Muscle of arm (tissue), 12 donors: ENCODE measurements around the gene IREB2. TPM values are rescaled to one million over a fixed set of nuclear protein-coding genes. Genes with fewer than 3 reads are reported as not detected.
"Not testable (repeated sequence)": the region's sequence is repeated elsewhere in the genome, so short reads cannot be mapped to it uniquely, and the experiment has no call there.

ENCODE experiments used
- DNase-seq: peaks from one replicate; pipeline ENCODE4 v3.0.0-alpha.2; 2013
- polyA plus RNA-seq, 12 donors: library from polyadenylated mRNA; unstranded; fragments of 120-200 nt; gene quantifications; one replicate each; pipeline ENCODE4 v1.2.1, GENCODE V29; 2013; ENCODE audit not compliant: insufficient read length in 12 of 12

The IREB2 gene
- polyA plus RNA-seq, 12 donors, result 38.3 to 218 (median 46.7) TPM

- no peak for DNase-seq
Measured at GRCh38 chr15:78402061-78402610, 35.9 kb upstream of the IREB2 start.

GRCh38 chr15:78404125-78404524, 33.9 kb upstream of the IREB2 start:
- no peak for DNase-seq

DNA sequence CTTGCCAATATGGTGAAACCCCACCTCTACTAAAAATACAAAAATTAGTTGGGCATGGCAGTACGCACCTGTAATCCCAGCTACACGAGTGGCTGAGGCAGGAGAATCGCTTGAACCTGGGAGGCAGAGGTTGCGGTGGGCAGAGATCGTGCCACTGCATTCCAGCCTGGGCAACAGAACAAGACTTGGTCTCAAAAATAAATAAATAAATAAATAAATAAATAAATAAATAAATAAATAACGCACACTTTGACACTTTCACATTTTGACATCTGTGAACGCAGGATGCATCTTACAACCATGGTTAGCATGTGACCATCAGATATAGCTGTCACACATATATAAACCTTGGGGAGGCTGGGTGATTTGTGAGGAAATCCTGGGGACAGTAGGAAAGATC, 33.2 kb upstream of the IREB2 start:
- not testable (repeated sequence) for DNase-seq

DNA sequence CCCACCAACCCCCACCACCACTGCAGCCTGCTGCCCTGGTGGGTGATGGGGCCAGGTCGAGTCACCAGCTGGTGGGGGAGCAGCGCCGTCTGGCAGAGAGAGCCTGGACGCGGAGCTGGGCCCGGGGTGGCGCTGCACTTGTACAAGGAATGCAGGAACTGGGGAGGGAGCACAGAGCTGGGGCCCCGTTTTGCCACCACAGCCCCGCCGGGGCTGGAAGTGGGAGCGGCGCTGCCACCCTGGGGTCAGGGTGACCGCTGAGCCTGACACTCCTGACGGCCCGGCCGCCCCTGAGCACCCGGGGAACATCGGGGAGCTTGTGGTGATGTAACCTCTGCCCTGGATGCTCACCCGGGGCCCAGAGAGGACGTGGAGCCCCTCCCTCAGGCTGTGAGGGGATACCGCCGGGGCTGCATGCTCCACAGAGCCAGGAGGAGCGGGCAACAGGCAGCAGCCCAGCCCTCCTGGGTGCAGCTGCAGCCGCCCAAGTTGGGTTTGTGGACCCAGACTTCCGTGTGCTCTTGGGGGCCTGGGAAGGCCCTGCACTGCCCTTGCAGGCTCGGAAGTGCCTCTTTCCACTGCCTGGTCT, 32.6 kb upstream of the IREB2 start:
- DNase-seq, result no peak

DNA sequence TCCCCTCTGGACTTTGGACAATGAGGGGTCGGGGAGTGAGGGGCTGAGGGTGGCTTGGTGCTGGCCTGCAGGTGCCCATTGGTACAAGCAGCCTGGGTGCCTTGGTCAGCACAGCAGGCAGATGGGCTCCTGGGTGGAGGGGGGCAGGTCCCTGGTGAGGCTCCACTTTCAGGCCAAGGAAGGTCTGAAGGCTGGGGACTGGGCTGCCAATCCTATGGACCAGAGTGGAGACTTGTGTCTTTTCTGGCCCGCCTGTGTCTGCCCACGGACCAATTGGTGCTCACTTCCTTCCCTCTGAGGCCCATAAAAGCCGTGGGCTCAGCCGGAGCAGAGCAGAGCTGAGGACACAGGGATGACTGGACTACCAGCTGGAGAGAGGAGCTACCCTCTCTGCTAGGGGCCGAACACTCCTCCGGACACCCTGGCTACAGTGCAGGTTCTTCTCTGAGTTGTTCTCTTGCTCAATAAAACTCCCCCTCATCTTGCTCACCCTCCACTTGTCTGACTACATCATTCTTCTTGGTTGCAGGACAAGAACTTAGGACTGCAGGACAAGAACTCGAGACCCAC, 31.9 kb upstream of the IREB2 start:
- no peak for DNase-seq

DNA sequence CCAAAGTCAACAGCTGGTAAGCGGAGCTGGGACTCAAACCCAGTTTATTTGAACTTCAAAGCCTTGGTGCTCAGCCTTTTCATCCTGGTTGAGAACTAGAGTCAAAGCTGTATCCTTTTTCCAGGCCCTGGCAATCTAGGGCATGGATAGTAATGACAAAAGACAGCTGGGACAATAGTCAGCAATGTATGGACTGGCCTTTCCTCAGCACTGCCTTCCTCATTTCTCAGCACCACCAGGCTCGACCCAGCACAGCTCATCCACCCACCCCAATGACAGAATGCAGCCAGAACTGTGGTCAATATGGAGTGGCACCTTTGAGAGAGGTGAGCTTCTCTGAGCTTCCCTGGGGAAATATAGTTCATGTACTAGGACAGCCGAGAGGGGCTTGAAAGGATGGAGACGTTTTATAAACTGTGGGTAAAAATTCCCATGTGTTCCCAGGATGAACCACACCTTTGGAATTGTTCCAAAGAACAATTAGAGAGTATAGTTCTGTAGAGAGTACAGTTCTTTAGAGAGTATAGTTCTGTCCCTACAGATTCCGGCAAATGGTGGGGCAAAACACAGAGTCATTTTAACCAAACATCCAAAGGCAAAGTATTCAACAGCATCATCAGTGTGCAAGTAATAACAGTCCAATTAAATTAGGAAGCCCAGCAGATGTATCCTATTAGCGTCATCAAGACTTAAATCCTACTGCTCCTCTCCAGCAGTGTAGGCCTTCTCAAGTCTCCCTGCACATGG, 30.2 kb upstream of the IREB2 start:
- no peak for DNase-seq

DNA sequence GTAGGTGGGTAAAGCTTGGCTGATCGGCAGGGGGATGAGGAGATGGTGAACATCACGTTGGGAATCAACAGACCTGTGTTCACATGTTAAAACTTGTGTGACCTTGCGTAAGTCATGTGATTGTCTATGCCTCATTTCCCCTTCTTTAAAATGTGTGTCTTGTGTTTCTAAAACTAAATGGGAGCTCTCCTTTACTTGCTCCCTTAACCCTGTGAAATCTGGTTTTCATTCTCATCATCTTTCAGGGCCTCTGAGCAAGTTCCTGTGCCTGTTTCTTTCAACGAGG, 29.7 kb upstream of the IREB2 start:
- DNase-seq, result no peak

DNA sequence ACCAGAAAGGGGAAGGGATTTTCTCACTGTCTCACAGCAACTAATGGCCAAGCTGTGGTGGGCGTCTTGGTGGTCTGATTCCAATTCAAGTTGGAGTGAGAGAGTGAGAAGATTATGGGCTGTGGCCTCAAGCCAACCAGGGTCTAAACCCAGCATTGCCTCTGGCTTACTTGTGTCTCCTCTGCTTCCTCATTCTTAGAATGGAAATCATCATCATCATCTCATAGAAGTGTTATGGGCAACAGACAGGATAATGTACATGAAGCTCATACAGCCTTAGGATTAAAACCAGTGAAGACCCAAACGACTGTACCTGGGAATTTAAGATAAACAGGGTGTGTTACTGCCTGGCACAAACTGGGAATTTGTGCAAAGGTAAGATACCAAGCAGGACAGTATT, 29.1 kb upstream of the IREB2 start:
- DNase-seq, result no peak

DNA sequence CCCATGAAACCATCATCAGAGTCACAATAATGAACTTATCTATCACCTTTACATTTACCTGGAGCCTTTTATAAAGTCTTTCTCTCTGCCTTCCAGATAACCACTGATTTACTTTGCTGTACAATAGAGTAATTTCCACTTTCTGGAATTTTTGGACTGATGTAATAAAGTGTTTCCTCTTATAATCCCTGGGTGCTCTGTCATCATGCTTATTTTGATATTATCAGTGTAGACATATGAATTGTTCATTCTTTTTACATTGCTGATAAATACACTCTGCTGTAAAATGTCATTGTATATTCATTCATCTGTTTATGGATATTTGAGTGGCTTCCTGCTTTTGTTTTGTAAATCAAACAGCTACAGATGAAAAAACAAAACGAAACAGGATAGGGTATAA, 27.0 kb upstream of the IREB2 start:
- no peak for DNase-seq

DNA sequence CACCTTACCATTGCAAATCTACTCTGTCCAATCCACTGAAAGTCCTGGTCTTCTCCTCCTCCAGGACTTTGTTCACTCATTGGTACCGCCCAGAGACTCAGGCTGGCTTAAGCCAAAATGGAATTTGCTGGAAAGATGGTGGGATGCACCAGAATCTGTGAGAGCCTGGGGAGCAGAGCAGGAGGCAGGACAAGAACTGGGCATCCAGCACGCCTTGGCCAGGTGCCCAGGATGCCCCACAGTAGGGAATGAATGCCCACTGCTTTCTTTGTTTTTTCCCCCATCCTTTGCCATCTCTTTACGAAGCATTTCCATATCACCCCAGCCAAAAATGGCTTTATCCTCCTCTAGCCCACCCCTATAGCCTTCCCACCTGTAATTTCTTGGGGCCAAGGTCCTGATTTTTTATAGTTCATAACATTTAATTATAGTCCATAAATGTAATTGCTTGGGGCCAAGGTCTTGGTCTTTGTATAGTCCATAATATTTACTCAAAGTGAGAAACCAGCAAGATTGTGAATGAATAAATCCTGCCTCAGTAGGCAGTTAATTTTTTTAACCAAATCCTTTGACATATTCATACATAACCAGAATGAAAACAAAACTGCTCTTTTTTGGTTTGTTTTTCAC, 23.3 kb upstream of the IREB2 start:
- DNase-seq, result no peak

DNA sequence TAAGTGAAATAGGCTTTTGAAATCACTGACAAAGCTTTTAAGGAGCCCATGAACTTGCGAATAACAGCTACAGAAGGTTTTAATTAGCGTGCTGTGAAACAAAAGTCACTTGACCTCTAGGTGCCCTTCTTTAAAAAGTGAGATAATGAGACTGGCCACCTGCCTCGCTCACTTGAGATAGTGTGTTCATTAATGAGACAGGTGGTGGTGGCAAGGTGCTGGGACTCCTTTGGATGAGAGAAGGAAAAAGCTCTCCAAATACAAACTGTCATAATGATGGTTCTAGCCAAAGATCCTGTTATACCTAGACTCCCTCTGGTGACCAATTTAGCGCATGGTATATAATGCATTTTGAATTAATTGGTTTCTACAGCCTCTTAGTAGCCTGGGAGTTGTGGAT, 22.7 kb upstream of the IREB2 start:
- DNase-seq, result no peak

DNA sequence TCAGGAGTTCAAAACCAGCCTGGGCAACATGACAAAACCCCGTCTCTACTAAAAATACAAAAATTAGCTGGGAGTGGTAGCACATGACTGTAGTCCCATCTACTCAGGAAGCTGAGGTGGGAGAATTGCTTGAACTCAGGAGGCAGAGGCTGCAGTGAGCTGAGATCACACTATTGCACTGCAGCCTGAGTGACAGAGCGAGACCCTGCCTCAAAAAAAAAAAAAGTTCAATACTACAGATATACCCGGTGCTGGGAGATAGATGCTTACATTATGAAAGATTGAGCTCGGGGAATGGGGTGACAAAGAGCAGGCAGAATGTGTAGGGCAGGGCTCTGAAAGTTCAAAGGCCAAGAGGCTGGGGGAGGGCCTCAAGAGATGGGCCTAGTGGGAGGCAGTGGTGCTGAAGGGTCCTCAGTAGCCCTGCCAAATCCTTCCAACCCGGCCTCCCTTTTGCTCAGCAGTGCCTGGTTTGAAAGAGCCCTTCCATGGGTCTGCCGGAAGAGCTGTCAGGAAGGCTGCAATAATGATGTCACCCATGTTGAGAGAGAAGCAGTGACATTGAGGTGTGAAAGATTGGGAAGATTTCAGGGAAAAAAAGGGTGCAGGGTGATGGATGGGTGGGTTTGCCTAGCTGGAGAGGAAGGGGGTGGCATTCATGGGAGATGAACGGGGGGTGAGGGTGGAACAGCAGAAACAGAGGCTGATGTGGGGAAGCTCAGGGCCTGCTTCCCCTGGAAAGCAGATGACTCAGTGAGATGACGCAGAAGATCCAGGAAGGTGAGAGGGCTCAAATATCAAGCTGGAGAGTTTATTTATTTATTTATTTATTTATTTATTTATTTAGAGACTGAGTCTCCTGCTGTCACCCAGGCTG, 20.0 kb upstream of the IREB2 start:
- DNase-seq, result no peak

DNA sequence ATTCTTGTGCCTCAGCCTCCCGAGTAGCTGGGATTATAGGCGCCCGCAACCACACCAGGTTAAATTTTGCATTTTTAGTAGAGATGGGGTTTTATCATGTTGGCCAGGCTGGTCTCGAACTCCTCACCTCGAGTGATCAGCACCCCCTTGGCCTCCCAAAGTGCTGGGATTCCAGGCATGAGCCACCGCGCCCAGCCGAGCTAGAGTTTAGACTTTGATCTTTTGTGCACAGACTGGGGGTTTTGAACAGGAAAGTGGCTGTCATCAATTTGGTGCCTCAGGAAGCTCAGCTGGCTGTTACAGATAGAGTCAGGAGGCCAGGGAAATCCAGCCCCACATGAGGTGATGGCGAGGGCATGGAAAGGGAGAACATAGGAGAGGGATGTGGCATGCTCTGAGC, 19.3 kb upstream of the IREB2 start:
- no peak for DNase-seq

GRCh38 chr15:78419367-78419766, 18.6 kb upstream of the IREB2 start:
- no peak for DNase-seq

- no peak for DNase-seq
Measured at GRCh38 chr15:78420220-78420619, 17.8 kb upstream of the IREB2 start.

- no peak for DNase-seq
Measured at GRCh38 chr15:78420766-78421165, 17.2 kb upstream of the IREB2 start.

GRCh38 chr15:78421238-78421965, 16.6 kb upstream of the IREB2 start:
- DNase-seq, result peak; percentile 77

- peak; percentile 59 for DNase-seq
Measured at GRCh38 chr15:78422571-78423340, 15.3 kb upstream of the IREB2 start.

GRCh38 chr15:78424673-78425072, 13.3 kb upstream of the IREB2 start:
- DNase-seq, result no peak

- DNase-seq, result no peak
Measured at GRCh38 chr15:78425643-78426042, 12.4 kb upstream of the IREB2 start.
